ENCODE measurements around the gene CA4.
A peak's percentile ranks its signal among the peaks of the same experiment; 100 is the strongest.

Gene CA4

DNA sequence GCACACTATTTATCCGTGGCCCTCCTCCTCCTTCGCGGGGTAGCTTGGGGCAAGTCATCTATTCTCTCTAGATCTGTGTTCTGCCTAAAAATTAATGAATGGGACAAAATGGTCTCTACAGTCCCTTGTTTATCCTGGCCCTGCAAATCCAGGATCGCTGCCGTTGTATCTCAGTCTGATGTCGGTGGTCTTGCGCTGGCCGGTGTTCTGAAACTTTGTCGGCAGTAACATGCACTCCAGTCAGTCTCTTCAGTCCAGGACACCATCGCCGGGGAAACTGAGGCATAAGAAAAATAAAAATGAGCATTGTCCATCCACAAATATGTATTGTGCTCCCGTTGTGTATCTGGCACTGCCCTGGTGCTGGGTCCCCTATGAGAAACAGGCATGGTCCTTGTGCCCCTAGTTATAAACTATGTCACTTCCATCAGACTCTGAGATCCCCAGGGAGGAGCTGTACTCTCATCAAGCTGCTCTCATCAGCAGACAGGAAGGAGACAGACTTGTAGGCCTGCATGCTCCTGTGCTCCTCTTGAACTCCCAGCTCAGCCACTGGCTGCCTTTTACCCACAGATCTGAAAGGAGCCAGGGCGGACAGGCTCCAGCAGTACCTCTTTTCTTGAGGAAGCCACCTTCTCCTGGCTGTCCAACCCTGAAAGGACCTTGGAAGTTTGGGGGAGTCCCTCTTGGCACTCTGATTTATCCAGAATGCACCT, 13.7 kb upstream of the CA4 start:
- Mint-ChIP-seq H3K27me3 (peaks cover 58% of the 10 kb centered on the region), H3K4me3 (peak overlapping the region; percentile 90), H3K4me1 (peaks cover 33% of the 10 kb centered on the region), H3K27ac (ENCODE audit: low read depth) (no peak overlapping the region), H3K36me3 (ENCODE audit: insufficient read depth) (peaks cover 14% of the 10 kb centered on the region), H3K9me3 (no peaks in the 10 kb centered on the region)
- ATAC-seq (replicated peaks; ENCODE audit: extremely low read depth, poor library complexity, severe bottlenecking) (no peak), DNase-seq (ENCODE audit: low spot score in 2 of 2) (no peak)

DNA sequence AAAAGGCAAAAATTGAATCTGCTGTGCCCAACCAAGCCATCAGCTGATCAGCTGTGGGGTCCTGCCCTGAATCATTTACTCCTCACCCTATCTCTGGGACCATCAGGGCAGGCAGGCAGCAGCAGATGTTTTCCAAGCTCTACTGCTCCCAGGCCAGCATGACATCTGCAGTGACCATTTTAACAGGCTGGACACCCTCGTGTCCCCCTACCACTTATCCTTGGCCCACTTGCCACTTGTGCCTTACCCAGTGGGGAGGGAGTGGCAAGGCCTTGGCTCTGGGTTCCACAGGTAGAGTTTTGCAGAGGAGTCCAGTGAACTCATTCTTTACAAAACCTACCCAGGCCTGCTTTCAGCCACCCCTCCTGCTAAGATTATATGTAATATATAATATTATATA, 12.0 kb upstream of the CA4 start:
- no peaks in the 10 kb centered on the region for H3K9me3 Mint-ChIP-seq
- H3K36me3 Mint-ChIP-seq (ENCODE audit: insufficient read depth) = peaks cover 14% of the 10 kb centered on the region
- peaks cover 33% of the 10 kb centered on the region for H3K4me1 Mint-ChIP-seq
- H3K27me3 Mint-ChIP-seq = peaks cover 74% of the 10 kb centered on the region
- no peak overlapping the region for H3K4me3 Mint-ChIP-seq
- no peak for DNase-seq (ENCODE audit: low spot score in 2 of 2)
- no peak for ATAC-seq (replicated peaks; ENCODE audit: extremely low read depth, poor library complexity, severe bottlenecking)
- no peak overlapping the region for H3K27ac Mint-ChIP-seq (ENCODE audit: low read depth)

DNA sequence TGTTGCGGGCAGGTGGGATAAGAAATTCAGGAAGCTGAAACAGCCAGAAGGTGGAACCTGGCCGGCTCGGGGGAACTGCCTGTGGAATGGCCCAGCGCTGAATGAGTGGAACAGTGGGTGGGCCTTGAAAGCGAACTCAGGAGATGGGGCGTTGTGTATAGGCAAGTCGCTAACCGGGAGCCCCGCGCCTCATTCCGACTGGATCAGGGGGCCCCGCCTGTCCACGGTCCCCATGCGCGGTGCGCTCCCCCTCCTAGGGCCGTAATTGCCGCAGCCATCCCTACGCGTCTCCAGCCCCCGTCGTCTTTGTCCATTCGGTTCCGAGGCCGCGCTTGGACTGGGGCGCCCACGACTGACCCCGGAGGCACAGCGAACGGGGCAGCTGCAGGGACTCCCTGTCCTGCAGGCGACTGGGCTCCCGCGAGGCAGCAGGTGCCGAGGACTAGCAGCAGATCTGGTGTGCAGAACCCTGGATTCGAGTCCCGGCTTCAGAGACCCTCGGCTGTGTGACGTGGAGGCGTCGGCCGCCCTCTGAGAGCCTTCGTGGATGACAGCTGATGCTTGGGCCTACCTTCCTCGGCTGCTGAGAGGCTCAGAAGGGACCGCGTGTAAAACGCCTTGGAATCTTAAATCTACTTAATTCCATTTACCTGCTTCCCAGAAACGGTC, 10.9 kb upstream of the CA4 start:
- Mint-ChIP-seq H3K36me3 (ENCODE audit: insufficient read depth) (peaks cover 13% of the 10 kb centered on the region), H3K4me3 (no peak overlapping the region), H3K4me1 (peaks cover 30% of the 10 kb centered on the region), H3K27ac (ENCODE audit: low read depth) (no peak overlapping the region), H3K9me3 (no peaks in the 10 kb centered on the region), H3K27me3 (peaks cover 74% of the 10 kb centered on the region)
- no peak for DNase-seq (ENCODE audit: low spot score in 2 of 2)
- ATAC-seq (replicated peaks; ENCODE audit: extremely low read depth, poor library complexity, severe bottlenecking) = no peak

DNA sequence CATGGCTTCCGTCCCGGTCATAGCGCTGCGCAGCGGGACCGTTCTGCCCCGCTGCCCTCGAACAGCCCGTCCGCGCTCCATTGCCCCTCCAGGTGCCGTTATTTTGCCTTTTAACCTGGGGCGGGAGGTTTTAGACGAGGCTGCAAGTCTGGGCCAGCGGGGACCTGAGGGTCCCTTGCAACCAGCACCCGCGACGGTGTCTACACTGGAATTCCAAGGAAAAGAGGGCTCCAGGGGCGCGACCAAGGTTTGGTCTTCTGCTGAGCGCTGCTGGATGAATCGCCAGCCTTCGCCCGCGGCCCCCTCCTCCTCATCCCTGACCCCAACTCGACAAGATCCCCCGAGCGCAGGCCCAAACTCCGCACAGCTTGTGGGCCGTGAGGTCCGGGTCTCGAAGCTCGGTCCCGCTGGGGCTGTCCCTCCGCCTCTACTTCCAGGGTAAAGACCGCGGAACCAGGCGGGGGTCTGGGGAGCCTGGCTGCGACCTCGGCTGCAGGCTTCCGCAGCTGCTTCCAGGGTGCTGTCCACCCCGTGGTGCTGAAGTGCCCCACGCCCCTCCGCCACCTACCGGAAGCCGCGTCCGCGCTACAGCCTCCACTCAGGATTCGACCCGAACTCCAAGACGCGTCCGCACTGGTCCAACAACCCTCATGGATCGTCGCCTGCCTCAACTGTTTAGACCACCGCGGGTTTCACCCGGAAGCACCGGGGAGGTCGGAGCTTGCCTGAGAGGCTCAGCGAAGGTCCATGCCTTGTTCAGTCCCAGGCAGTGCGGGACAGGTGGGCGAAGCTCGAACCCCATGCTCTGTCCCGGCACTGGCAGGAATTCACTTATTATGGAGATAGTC, 10.1 kb upstream of the CA4 start:
- no peak overlapping the region for H3K27ac Mint-ChIP-seq (ENCODE audit: low read depth)

DNA sequence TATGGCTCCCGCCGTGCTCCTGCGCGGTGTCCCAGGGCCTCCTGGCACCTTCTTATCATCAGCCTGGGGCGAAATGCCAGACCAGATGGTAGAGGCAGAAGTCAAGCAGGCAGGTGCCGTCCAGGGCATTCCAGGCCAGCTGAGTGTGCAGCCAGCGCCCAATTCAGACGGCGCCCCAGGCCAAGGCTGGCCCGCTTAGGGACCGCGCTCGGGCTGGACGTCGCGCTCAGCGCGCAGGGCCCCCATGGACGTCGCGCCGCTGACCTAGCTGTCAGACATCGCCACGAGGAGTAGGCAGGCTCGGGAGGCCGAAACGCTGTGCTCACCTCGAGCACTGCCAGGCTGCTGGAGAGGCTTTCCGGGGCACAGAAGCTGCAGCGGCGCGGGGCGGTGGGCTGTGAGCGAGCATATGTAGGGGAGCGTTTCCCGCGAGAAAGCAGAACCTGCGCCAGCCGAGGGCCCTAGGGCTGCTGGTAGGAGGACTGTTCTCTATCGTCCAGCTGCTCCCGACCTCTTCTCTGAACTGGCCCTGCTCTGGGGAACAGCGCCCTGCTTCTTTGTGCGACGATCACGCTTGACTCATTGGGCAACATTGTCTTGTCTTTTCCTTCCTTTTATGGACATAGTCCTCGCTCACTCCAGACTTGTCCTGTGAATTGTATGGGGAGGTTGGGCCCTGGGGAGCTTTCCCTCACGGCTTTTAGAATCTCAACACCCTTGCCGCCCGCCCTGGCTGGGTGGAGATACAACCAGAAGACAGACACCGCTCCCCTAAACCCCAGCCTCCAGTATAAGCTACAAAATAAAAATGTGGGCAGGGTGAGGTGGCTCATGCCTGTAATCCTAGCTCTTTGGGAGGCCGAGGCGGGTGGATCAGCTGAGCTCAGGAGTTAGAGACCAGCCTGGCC, 8.4 kb upstream of the CA4 start:
- DNase-seq (ENCODE audit: low spot score in 2 of 2) (no peak), ATAC-seq (replicated peaks; ENCODE audit: extremely low read depth, poor library complexity, severe bottlenecking) (no peak)
- H3K4me1 Mint-ChIP-seq = peaks cover 9% of the 10 kb centered on the region
- no peak overlapping the region for H3K4me3 Mint-ChIP-seq
- H3K36me3 Mint-ChIP-seq (ENCODE audit: insufficient read depth) = peaks cover 2% of the 10 kb centered on the region
- no peak overlapping the region for H3K27ac Mint-ChIP-seq (ENCODE audit: low read depth)
- peaks cover 94% of the 10 kb centered on the region for H3K27me3 Mint-ChIP-seq
- no peaks in the 10 kb centered on the region for H3K9me3 Mint-ChIP-seq

More for the DNA sequence above, 10.1 kb upstream of the CA4 start:
- H3K4me3 Mint-ChIP-seq = no peak overlapping the region
- peaks cover 11% of the 10 kb centered on the region for H3K36me3 Mint-ChIP-seq (ENCODE audit: insufficient read depth)
- H3K9me3 Mint-ChIP-seq = no peaks in the 10 kb centered on the region
- DNase-seq (ENCODE audit: low spot score in 2 of 2) (peak; percentile 44 to 46), ATAC-seq (replicated peaks; ENCODE audit: extremely low read depth, poor library complexity, severe bottlenecking) (no peak)
- H3K4me1 Mint-ChIP-seq = peaks cover 22% of the 10 kb centered on the region
- H3K27me3 Mint-ChIP-seq = peaks cover 77% of the 10 kb centered on the region

DNA sequence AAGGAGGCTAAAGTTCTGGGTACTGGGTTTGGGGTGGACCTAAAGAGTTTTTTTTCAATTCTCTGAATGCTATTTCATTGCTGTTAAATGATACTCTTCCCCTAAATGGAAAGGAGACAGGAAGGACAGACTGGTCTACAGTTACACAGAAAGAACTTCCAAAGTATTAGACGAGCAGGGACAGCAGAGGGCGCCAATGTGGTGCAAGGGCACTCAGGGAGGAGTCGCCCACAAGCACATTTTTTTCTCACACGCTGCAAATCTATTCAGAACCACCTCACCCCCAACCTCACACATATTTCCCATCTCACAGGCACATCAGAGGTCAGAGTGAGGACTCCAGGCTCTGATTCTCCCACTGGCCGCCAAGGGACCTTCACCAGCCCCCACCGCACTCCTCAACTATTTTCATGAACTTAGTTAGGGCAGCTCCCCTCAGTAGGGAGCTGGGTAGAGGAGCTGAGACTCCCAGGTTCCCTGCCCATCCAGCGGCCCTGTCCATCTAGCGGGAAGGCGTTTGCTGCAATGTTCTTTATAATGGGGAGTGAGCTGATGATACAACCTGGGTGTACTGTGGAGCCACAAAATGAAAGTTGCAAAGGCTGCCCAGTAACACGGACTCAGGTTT, 6.8 kb upstream of the CA4 start:
- H3K27ac Mint-ChIP-seq (ENCODE audit: low read depth) = no peak overlapping the region
- no peak overlapping the region for H3K4me3 Mint-ChIP-seq
- H3K36me3 Mint-ChIP-seq (ENCODE audit: insufficient read depth) = peaks cover 2% of the 10 kb centered on the region
- ATAC-seq (replicated peaks; ENCODE audit: extremely low read depth, poor library complexity, severe bottlenecking) (no peak), DNase-seq (ENCODE audit: low spot score in 2 of 2) (peak; percentile 56 to 58)
- peaks cover 9% of the 10 kb centered on the region for H3K4me1 Mint-ChIP-seq
- H3K9me3 Mint-ChIP-seq = no peaks in the 10 kb centered on the region
- H3K27me3 Mint-ChIP-seq = peaks cover 95% of the 10 kb centered on the region

DNA sequence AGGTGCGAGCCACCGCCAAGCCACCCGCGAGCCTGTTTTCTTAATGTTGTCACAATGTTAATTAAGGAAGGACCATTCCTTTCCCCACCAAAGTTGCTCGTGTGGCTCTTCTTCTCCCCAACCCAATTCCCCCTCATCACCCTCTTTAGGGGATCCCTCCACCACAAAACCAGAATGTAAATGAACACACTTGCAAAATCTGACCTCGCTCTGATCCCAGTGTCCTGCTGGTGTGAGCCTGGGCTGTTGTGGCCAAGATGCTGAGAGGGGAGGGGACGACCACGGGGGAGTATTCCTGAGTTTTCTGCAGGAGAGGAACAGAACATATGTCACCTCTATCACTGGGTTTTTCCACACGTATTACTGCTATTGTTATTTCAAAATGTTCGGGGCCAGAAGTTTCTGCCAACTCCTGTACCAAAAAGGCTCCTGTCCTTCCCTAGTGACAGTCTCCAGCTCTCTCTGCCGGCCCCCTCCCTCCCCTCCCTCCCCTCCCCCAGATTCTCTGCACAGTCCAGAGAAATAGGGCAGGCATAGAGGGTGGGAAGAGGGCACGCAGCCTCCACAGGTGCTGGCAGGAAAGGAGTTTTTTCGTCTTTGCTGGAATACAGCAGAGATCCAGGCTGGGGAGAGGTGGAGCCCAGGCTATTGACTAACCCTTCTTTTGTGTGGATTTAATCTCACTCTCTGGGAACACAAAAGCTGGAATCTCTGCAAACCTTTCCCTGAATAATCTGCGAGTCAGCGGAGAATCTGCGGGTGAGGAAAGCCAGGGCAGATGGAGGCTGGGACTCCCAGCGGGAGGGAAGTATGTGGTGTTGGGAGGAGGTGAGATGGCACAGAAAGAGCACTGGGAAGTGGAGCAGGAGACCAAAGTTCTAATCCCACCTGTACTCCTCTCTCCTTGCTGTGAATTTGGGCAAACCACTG, 4.5 kb upstream of the CA4 start:
- ATAC-seq (replicated peaks; ENCODE audit: extremely low read depth, poor library complexity, severe bottlenecking) = no peak
- Mint-ChIP-seq H3K27ac (ENCODE audit: low read depth) (no peak overlapping the region), H3K27me3 (peaks cover 95% of the 10 kb centered on the region), H3K4me3 (no peak overlapping the region), H3K36me3 (ENCODE audit: insufficient read depth) (no peaks in the 10 kb centered on the region), H3K9me3 (no peaks in the 10 kb centered on the region), H3K4me1 (peaks cover 9% of the 10 kb centered on the region)
- DNase-seq (ENCODE audit: low spot score in 2 of 2) = no peak

DNA sequence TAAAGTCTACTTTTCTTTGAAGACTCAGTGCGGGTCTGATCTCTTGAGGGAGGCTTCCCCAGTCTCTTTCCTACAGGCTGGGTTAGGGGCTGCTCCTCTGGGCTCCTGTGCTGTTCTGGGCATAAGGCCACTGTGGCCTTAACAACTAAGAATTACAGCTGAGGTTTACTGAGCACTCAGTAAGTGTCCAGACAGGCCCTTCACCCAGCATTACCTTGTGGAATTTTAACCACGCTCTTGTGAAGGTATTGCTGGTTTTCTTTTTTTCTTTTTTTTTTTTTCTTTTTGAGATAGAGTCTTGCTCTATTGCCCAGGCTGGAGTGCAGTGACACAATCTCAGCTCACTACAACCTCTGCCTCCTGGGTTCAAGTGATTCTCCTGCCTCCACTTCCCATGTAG, 3.6 kb upstream of the CA4 start:
- no peak overlapping the region for H3K27ac Mint-ChIP-seq (ENCODE audit: low read depth)
- H3K4me1 Mint-ChIP-seq = peaks cover 12% of the 10 kb centered on the region
- H3K27me3 Mint-ChIP-seq = peaks cover 93% of the 10 kb centered on the region

DNA sequence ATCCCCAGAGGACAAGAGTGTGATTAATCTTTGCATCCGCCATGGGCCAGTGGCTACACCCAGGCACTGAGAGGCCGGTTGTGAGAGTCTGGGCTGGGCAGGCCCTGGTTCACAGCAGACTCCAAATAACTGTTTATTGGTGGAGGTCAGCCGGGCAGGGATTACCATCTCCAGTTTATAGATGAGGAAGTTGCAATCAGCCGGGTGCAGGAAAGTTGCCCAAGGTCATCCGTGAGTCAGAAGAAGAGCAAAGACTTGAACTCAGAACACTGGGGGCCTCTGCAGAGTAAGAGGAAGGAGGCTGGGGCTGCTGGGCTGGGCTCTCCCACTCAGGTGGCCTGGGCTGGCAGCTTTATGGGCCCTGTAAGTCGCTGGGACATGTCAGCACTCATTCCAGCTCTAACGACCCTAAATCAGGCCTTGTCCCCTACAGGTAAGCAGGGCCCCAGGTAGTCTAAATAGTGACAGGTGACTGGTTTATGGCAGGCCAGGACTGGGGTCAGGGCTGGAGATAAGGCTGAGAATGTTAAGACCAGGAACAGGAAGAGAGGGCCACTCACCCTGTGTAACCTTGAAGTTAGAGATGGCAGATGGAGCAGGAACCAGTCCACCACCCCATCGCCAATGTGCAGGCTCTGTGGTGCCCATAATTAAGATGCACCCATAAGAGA, 2.1 kb upstream of the CA4 start:
- Mint-ChIP-seq H3K27me3 (peaks cover 93% of the 10 kb centered on the region), H3K9me3 (no peaks in the 10 kb centered on the region), H3K36me3 (ENCODE audit: insufficient read depth) (no peaks in the 10 kb centered on the region), H3K4me3 (no peak overlapping the region), H3K4me1 (peaks cover 11% of the 10 kb centered on the region), H3K27ac (ENCODE audit: low read depth) (no peak overlapping the region)
- ATAC-seq (replicated peaks; ENCODE audit: extremely low read depth, poor library complexity, severe bottlenecking) (no peak), DNase-seq (ENCODE audit: low spot score in 2 of 2) (no peak)

More for the DNA sequence above, 3.6 kb upstream of the CA4 start:
- Mint-ChIP-seq H3K36me3 (ENCODE audit: insufficient read depth) (no peaks in the 10 kb centered on the region), H3K4me3 (no peak overlapping the region), H3K9me3 (no peaks in the 10 kb centered on the region)
- ATAC-seq (replicated peaks; ENCODE audit: extremely low read depth, poor library complexity, severe bottlenecking) = no peak
- no peak for DNase-seq (ENCODE audit: low spot score in 2 of 2)

DNA sequence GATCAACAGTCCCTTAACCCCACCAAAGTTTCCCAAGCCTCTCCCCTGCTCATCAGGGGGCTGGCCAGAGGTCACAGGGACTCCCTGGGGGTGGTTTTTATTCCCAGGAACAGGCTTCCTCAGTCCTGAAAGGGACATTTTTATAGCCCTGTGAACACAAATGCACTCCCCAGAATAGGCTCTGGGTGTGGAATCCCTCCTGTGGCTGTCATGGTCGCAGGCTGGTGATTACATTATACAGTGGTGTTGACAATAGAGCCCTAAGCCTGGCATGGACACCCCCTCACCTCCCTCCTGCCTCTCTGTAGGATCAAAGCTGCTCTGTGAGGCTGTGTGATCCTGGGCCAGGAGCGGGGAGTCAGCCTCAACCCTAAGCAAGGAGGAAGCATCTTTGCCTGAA, 1.4 kb upstream of the CA4 start:
- H3K27ac Mint-ChIP-seq (ENCODE audit: low read depth) = no peak overlapping the region
- H3K36me3 Mint-ChIP-seq (ENCODE audit: insufficient read depth) = no peaks in the 10 kb centered on the region
- DNase-seq (ENCODE audit: low spot score in 2 of 2) (no peak), ATAC-seq (replicated peaks; ENCODE audit: extremely low read depth, poor library complexity, severe bottlenecking) (no peak)
- no peaks in the 10 kb centered on the region for H3K9me3 Mint-ChIP-seq
- H3K4me3 Mint-ChIP-seq = no peak overlapping the region
- H3K27me3 Mint-ChIP-seq = peaks cover 93% of the 10 kb centered on the region
- H3K4me1 Mint-ChIP-seq = peaks cover 6% of the 10 kb centered on the region

DNA sequence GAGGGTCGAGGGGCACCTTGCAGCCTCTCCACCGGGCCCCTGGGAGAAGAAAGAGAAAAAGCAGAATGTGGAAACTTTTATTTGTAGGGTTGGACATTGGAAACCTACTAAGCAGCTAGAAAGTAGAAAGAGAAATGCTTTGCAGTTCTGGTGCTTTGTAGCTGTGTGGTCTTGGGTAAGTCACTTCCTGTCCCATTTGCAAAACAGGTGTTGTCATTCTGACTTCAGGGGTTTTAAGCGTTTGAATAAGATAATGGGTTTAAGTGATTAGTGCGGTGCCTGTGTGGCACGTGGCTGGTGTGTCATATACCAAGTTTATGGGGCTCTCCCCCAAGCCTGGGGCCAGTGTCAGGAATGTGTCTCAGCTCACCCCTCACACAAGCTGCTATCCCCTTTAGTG, 1.6 kb downstream of the CA4 start:
- H3K27me3 Mint-ChIP-seq = peaks cover 85% of the 10 kb centered on the region
- ATAC-seq (replicated peaks; ENCODE audit: extremely low read depth, poor library complexity, severe bottlenecking) (peak; percentile 76), DNase-seq (ENCODE audit: low spot score in 2 of 2) (no peak)
- H3K4me1 Mint-ChIP-seq = peaks cover 6% of the 10 kb centered on the region
- H3K36me3 Mint-ChIP-seq (ENCODE audit: insufficient read depth) = no peaks in the 10 kb centered on the region
- no peak overlapping the region for H3K4me3 Mint-ChIP-seq
- H3K27ac Mint-ChIP-seq (ENCODE audit: low read depth) = no peak overlapping the region
- no peaks in the 10 kb centered on the region for H3K9me3 Mint-ChIP-seq

All from central memory CD8-positive, alpha-beta T cell (primary cell).